Thyroid gland (tissue), 4 donors: Measurements from ENCODE around the gene TSPAN5.

Experiments used
- POLR2A ChIP-seq, 2 donors: fragments of 450-650 bp; IDR thresholded peaks; one replicate each; pipeline ENCODE4 v1.6.1; 2017; ENCODE audit warnings: antibody characterized with exemption in 2 of 2, mild to moderate bottlenecking in 2 of 2, moderate library complexity in 1 of 2
- TF ChIP-seq, protein P1 (sequence below), 6 experiments: fragments of 200-600 bp in 3 of 6; fragments of 450-650 bp in 3 of 6; sonication (generic) in 3 of 6; IDR thresholded peaks; one replicate each; pipeline ENCODE4 v1.5.1; 2016 to 2019; ENCODE audit warnings: antibody characterized with exemption in 6 of 6, mild to moderate bottlenecking in 2 of 6, inconsistent platforms in 1 of 6, moderate library complexity in 1 of 6

DNA sequence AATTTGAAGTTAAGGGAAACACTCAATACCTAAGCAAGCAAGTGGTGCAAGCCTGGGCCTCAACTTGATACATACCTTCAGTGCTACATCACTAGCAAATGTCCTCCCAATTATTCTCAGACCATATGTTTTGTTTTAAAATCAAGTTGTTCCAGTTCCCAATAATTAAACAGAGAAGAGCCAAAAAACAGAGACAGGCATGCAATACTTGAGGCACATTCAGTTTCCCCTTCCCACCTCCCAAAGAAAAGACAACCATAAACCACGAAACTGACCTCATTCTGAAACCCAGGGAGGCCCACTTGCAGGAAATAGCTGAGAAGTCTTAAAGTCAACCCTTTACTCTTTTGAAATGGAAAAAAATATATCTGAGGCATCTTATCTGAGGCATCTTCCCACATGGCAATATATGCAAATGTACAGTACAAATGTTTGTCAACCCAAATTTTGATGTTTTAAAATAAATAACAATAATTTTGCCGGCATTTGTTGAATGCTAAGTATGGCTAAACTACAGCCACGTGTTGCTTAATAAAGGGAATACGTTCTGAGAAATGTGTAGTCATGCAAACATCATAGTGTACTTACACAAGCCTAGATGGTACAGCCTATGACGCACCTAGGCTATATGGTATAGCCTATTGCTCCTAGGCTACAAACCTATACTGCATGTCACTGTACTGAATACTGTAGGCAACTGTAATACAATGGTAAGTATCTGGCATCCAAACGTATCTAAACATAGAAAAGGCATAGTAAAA, 147.5 kb downstream of the TSPAN5 start:
- TF ChIP-seq, protein P1, sequence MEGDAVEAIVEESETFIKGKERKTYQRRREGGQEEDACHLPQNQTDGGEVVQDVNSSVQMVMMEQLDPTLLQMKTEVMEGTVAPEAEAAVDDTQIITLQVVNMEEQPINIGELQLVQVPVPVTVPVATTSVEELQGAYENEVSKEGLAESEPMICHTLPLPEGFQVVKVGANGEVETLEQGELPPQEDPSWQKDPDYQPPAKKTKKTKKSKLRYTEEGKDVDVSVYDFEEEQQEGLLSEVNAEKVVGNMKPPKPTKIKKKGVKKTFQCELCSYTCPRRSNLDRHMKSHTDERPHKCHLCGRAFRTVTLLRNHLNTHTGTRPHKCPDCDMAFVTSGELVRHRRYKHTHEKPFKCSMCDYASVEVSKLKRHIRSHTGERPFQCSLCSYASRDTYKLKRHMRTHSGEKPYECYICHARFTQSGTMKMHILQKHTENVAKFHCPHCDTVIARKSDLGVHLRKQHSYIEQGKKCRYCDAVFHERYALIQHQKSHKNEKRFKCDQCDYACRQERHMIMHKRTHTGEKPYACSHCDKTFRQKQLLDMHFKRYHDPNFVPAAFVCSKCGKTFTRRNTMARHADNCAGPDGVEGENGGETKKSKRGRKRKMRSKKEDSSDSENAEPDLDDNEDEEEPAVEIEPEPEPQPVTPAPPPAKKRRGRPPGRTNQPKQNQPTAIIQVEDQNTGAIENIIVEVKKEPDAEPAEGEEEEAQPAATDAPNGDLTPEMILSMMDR (IDR thresholded peaks at IDR 0.05), result no peak
- TF ChIP-seq POLR2A (IDR thresholded peaks at IDR 0.05), result no peak
